IMR-90 (cell line): ENCODE measurements around the gene MRTFA. TPM values are rescaled to one million over a fixed set of nuclear protein-coding genes. Genes with fewer than 3 reads are reported as not detected.

ENCODE experiments used
- ATAC-seq: fragments of 200-7000 bp; cut with Tn5 transposase; 2 replicates; pipeline ENCODE4 v1.9.1; 2020; ENCODE audit warnings: low read depth, mild to moderate bottlenecking, moderate library complexity
- BruUV-seq: library from RNA; stranded (reverse); fragments of 400-500 nt; replicated peaks from 2 replicates; lab custom pipeline; 2021; lab: Mats Ljungman, UMichigan
- CTCF ChIA-PET: fragments of 300-600 bp; formaldehyde crosslinking; extraction: SDS; loops from one replicate; lab custom pipeline; 2021; ENCODE audit warnings: antibody characterized with exemption; lab: Yijun Ruan, JAX
- POLR2A ChIA-PET: fragments of 300-600 bp; sonication (Branson Sonifier 250); formaldehyde crosslinking; loops from one replicate; lab custom pipeline; 2022; ENCODE audit warnings: antibody characterized with exemption; ENCODE audit not compliant: unreplicated experiment; lab: Charles Lee
- DNase-seq: peaks from one replicate; pipeline ENCODE4 v3.0.0; 2013
- H2AFZ ChIP-seq: replicated peaks from 2 replicates; pipeline ENCODE3; 2013; ENCODE audit warnings: low read length, mild to moderate bottlenecking; ENCODE audit not compliant: poor library complexity
- H2AK5ac ChIP-seq: 2 replicates; pipeline ENCODE4 v1.6.1; 2013; ENCODE audit warnings: low read depth, low read length, inconsistent platforms
- H2AK9ac ChIP-seq: replicated peaks from 2 replicates; pipeline ENCODE3; 2013; ENCODE audit warnings: mild to moderate bottlenecking, low read depth, low read length, moderate library complexity; ENCODE audit not compliant: poor library complexity
- H2BK120ac ChIP-seq: 2 replicates; pipeline ENCODE4 v1.6.1; 2013; ENCODE audit warnings: low read depth, low read length, inconsistent platforms
- H2BK15ac ChIP-seq: 3 replicates; pipeline ENCODE4 v1.6.1; 2013; ENCODE audit warnings: low read depth, low read length, inconsistent platforms
- H2BK20ac ChIP-seq: 2 replicates; pipeline ENCODE4 v1.6.1; 2013; ENCODE audit warnings: low read depth, mild to moderate bottlenecking, inconsistent platforms, low read length, moderate library complexity
- H2BK5ac ChIP-seq: 2 replicates; pipeline ENCODE4 v1.6.1; 2013; ENCODE audit warnings: mild to moderate bottlenecking, low read depth, low read length, inconsistent platforms; ENCODE audit not compliant: poor library complexity, severe bottlenecking
- H3K14ac ChIP-seq: replicated peaks from 2 replicates; pipeline ENCODE4 v1.6.1; 2013; ENCODE audit warnings: low read depth, low read length, inconsistent platforms
- H3K18ac ChIP-seq: 2 replicates; pipeline ENCODE4 v1.6.1; 2013; ENCODE audit warnings: low read depth, low read length, control low read depth
- H3K23ac ChIP-seq: 2 replicates; pipeline ENCODE4 v1.6.1; 2013; ENCODE audit warnings: low read depth, low read length, inconsistent platforms
- H3K27ac ChIP-seq: 2 replicates; pipeline ENCODE4 v1.5.1; 2013; ENCODE audit warnings: mild to moderate bottlenecking, control low read depth, low read length; ENCODE audit not compliant: insufficient read depth
- H3K27me3 ChIP-seq: 2 replicates; pipeline ENCODE4 v1.6.1; 2013; ENCODE audit warnings: low read length; ENCODE audit not compliant: control insufficient read depth, insufficient read depth
- H3K36me3 ChIP-seq: 2 replicates; pipeline ENCODE4 v1.6.1; 2013; ENCODE audit warnings: low read length, mixed read lengths; ENCODE audit not compliant: control insufficient read depth, insufficient read depth
- H3K4ac ChIP-seq: 2 replicates; pipeline ENCODE4 v1.6.1; 2013; ENCODE audit warnings: low read depth, low read length, inconsistent platforms
- H3K4me1 ChIP-seq: 2 replicates; pipeline ENCODE4 v1.6.1; 2013; ENCODE audit warnings: low read length, mixed read lengths; ENCODE audit not compliant: control insufficient read depth, insufficient read depth
- H3K4me2 ChIP-seq: 2 replicates; pipeline ENCODE4 v1.6.1; 2013; ENCODE audit warnings: low read depth, mild to moderate bottlenecking, control low read depth, low read length, moderate library complexity
- H3K4me3 ChIP-seq: 2 replicates; pipeline ENCODE4 v1.5.1; 2013; ENCODE audit warnings: low read depth, mild to moderate bottlenecking, control low read depth, low read length, moderate library complexity; ENCODE audit not compliant: insufficient read depth
- H3K56ac ChIP-seq: 2 replicates; pipeline ENCODE4 v1.6.1; 2013; ENCODE audit warnings: low read length, inconsistent platforms; ENCODE audit not compliant: insufficient read depth; ENCODE audit errors: extremely low read depth
- H3K79me1 ChIP-seq, 2 experiments: 2 replicates each; pipeline ENCODE4 v1.6.1; 2013; ENCODE audit warnings: low read length in 2 of 2, inconsistent platforms in 1 of 2, low read depth in 1 of 2
- H3K9ac ChIP-seq: 2 replicates; pipeline ENCODE4 v1.6.1; 2013; ENCODE audit warnings: low read depth, low read length, control low read depth
- H3K9me1 ChIP-seq: 2 replicates; pipeline ENCODE4 v1.6.1; 2013; ENCODE audit warnings: low read length, inconsistent platforms; ENCODE audit not compliant: insufficient read depth
- H3K9me3 ChIP-seq: 2 replicates; pipeline ENCODE4 v1.6.1; 2013; ENCODE audit warnings: low read length; ENCODE audit not compliant: control insufficient read depth, insufficient read depth
- H4K20me1 ChIP-seq: 2 replicates; pipeline ENCODE4 v1.6.1; 2013; ENCODE audit warnings: low read length, inconsistent platforms; ENCODE audit not compliant: insufficient read depth
- H4K5ac ChIP-seq: 2 replicates; pipeline ENCODE4 v1.6.1; 2013; ENCODE audit warnings: mild to moderate bottlenecking, low read depth, low read length, control low read depth
- H4K8ac ChIP-seq, 2 experiments: 2 replicates each; pipeline ENCODE4 v1.6.1; 2013; ENCODE audit warnings: low read depth in 2 of 2, low read length in 2 of 2, control low read depth in 1 of 2, inconsistent platforms in 1 of 2
- H4K91ac ChIP-seq: 2 replicates; pipeline ENCODE4 v1.6.1; 2013; ENCODE audit warnings: low read depth, low read length, inconsistent platforms; ENCODE audit not compliant: insufficient read depth
- MXI1 ChIP-seq: IDR thresholded peaks from 2 replicates; pipeline ENCODE4 v1.6.1; 2012; ENCODE audit warnings: low read depth, mild to moderate bottlenecking, low read length, moderate library complexity, borderline replicate concordance
- NFE2L2 ChIP-seq: fragments of 150-350 bp; IDR thresholded peaks from 2 replicates; pipeline ENCODE4 v1.6.1; 2016; ENCODE audit warnings: low read depth, mild to moderate bottlenecking, low read length
- WGBS, 2 experiments: methylation state at CpG; one replicate each; pipeline versions ENCODE4 v1.1.5 to v1.1.7; 2013; ENCODE audit warnings: missing lambda C conversion rate in 2 of 2; ENCODE audit not compliant: insufficient read length in 1 of 2; ENCODE audit errors: extremely low coverage in 2 of 2; 5-methylcytosine and 5-hydroxymethylcytosine counted together
- dilution Hi-C: fragments of 300-500 bp; cut with HindIII; formaldehyde crosslinking; loops from one replicate; pipeline ENCODE4 v1.14.3; 2018; ENCODE audit warnings: low sequenced_read_pairs; ENCODE audit not compliant: unreplicated experiment
- in situ Hi-C: fragments of 300-500 bp; cut with MboI; formaldehyde crosslinking; loops from 3 replicates; pipeline ENCODE4 v1.14.3; 2019; ENCODE audit warnings: low sequenced_read_pairs, inconsistent platforms, mixed read lengths
- intact Hi-C: fragments of 100-400 bp; cut with micrococcal nuclease; formaldehyde crosslinking; loops from 2 replicates; pipeline ENCODE4 v1.10.0; 2022
- polyA plus RNA-seq, 3 experiments: library from polyadenylated mRNA; depleted of rRNA; stranded (reverse); fragments of >200 nt; gene quantifications; 2 replicates each; pipeline ENCODE4 v1.2.3, GENCODE V29; 2012; ENCODE audit warnings: low replicate concordance in 1 of 3
- total RNA-seq: library from RNA; depleted of rRNA; stranded (reverse); fragments of >200 nt; gene quantifications from 2 replicates; pipeline ENCODE4 v1.2.3, GENCODE V29; 2012

The MRTFA gene
- total and polyA plus RNA-seq, 2 of the 4 experiments (the other 2 are of a cell fraction): 12.5 to 17.2 TPM

DNA sequence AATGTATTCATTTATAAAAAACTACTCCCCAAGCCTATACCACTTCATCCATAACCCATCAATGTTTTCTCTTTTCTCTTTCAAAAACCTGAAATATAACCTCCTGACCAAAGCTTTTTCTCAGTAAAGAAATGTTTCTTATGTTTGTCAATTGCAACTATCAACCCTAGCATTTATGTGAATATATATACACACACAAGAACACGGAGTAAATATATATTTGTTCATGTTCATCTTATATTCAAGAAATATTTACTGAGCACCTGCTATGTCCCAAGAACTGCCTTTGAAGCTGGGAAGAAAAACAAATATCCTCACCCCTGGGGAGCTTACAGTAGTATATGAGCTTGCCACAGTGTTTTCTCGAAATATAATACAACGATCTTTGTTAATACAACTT, 3.5 kb downstream of the MRTFA start:
- in situ Hi-C loops: no loop called here
- H2BK120ac ChIP-seq: no peak overlapping the region
- DNase-seq (no peak), ATAC-seq (no peak)
- H3K36me3 ChIP-seq: peaks cover 2% of the 10 kb centered on the region; the same call in 1 of the 2 replicates
- peaks cover 27% of the 10 kb centered on the region for H3K9me1 ChIP-seq
- no peak overlapping the region for H3K4me3 ChIP-seq
- no peak overlapping the region for H4K91ac ChIP-seq
- H2AK5ac ChIP-seq: no peak overlapping the region
- H3K4ac ChIP-seq: no peak overlapping the region
- H3K79me1 ChIP-seq: peaks cover 7 to 72% of the 10 kb centered on the region in 2 experiments
- H3K23ac ChIP-seq: no peak overlapping the region
- no peak overlapping the region for H2BK20ac ChIP-seq
- no peaks in the 10 kb centered on the region for H3K27me3 ChIP-seq
- ChIA-PET POLR2A (no interaction called here), CTCF (interaction anchor here (0.6 to 1.7 kb wide), 4 partner anchors 9 to 440 kb away, joined by 3 to 8 read pairs (median 4); no protein-coding TSS in a partner anchor)
- H2AK9ac ChIP-seq: no peak overlapping the region
- H3K9ac ChIP-seq: no peak overlapping the region
- no peak overlapping the region for H3K18ac ChIP-seq
- no peak overlapping the region for H3K56ac ChIP-seq
- no peak overlapping the region for H2BK5ac ChIP-seq
- H3K4me2 ChIP-seq: no peak overlapping the region
- TF ChIP-seq MXI1 (no peak), NFE2L2 (no peak)
- no peaks in the 10 kb centered on the region for H3K9me3 ChIP-seq
- no TSS peak for BruUV-seq
- dilution Hi-C loops: no loop called here
- WGBS, 2 experiments: no CpG with 5 or more reads among the region's 3 CpGs
- intact Hi-C loops: no loop called here
- no peak overlapping the region for H2AFZ ChIP-seq
- no peak overlapping the region for H2BK15ac ChIP-seq
- H3K4me1 ChIP-seq: peaks cover 11% of the 10 kb centered on the region
- no peak overlapping the region for H3K27ac ChIP-seq
- no peak overlapping the region for H4K8ac ChIP-seq
- peaks cover 76% of the 10 kb centered on the region for H4K20me1 ChIP-seq
- H3K14ac ChIP-seq: no peak overlapping the region
- no peak overlapping the region for H4K5ac ChIP-seq
